HepG2 (cell line): Measurements from ENCODE around the gene STRIP1. TPM values are rescaled to one million over a fixed set of nuclear protein-coding genes. Genes with fewer than 3 reads are reported as not detected.

ENCODE experiments used
- ATF3 ChIP-seq: sonication (generic); formaldehyde crosslinking; IDR thresholded peaks from 2 replicates; pipeline ENCODE4 v1.4.0; 2020; ENCODE audit warnings: missing genetic modification reagents
- E2F2 ChIP-seq: sonication (generic); formaldehyde crosslinking; IDR thresholded peaks from 2 replicates; pipeline ENCODE4 v1.4.0; 2020; ENCODE audit warnings: missing genetic modification reagents, borderline replicate concordance
- FLYWCH1 ChIP-seq: sonication (generic); formaldehyde crosslinking; IDR thresholded peaks from 2 replicates; pipeline ENCODE4 v1.8.1; 2023; ENCODE audit warnings: mild to moderate bottlenecking, missing genetic modification reagents
- HMG20B ChIP-seq: conservative IDR thresholded peaks from 2 replicates; pipeline ENCODE4 v1.6.1; 2016; ENCODE audit warnings: missing genetic modification reagents, missing compliant biosample characterization
- HOXA3 ChIP-seq: sonication (generic); formaldehyde crosslinking; IDR thresholded peaks from 2 replicates; pipeline ENCODE4 v1.5.0; 2020; ENCODE audit warnings: missing genetic modification reagents
- MAFF ChIP-seq: IDR thresholded peaks from 2 replicates; pipeline ENCODE4 v1.6.1; 2011; ENCODE audit warnings: low read depth, low read length, improper control_type of control experiment
- MBD4 ChIP-seq: IDR thresholded peaks from 2 replicates; pipeline ENCODE4 v1.6.1; 2012; ENCODE audit warnings: low read length, inconsistent platforms, borderline replicate concordance
- MIER3 ChIP-seq: IDR thresholded peaks from 2 replicates; pipeline ENCODE4 v1.6.1; 2016; ENCODE audit warnings: missing compliant biosample characterization, borderline replicate concordance
- NFIB ChIP-seq: sonication (generic); formaldehyde crosslinking; IDR thresholded peaks from 2 replicates; pipeline ENCODE4 v1.9.0; 2021; ENCODE audit warnings: missing genetic modification reagents, mild to moderate bottlenecking, borderline replicate concordance
- RBM22 ChIP-seq: fragments of 200-400 bp; formaldehyde crosslinking; optimal IDR thresholded peaks from 2 replicates; pipeline ENCODE3; 2017; ENCODE audit warnings: mild to moderate bottlenecking, low read length, moderate library complexity
- RFXAP ChIP-seq: sonication (generic); formaldehyde crosslinking; IDR thresholded peaks from 2 replicates; pipeline ENCODE4 v1.4.0; 2020; ENCODE audit warnings: missing genetic modification reagents, borderline replicate concordance
- SIN3A ChIP-seq: IDR thresholded peaks from 2 replicates; pipeline ENCODE4 v1.6.1; 2011; ENCODE audit warnings: low read depth, mild to moderate bottlenecking, control low read depth, low read length, borderline replicate concordance
- TBX3 ChIP-seq: fragments of 450-650 bp; IDR thresholded peaks from 2 replicates; pipeline ENCODE4 v1.6.1; 2017; ENCODE audit warnings: antibody characterized with exemption, mild to moderate bottlenecking, inconsistent platforms, borderline replicate concordance
- ZBTB38 ChIP-seq: sonication (generic); formaldehyde crosslinking; IDR thresholded peaks from 2 replicates; pipeline ENCODE4 v1.5.1; 2020; ENCODE audit warnings: mild to moderate bottlenecking, missing genetic modification reagents
- ZNF101 ChIP-seq: sonication (generic); formaldehyde crosslinking; IDR thresholded peaks from 2 replicates; pipeline ENCODE4 v1.4.0; 2020; ENCODE audit warnings: mild to moderate bottlenecking, low read depth, missing genetic modification reagents, borderline replicate concordance
- ZNF124 ChIP-seq: sonication (generic); formaldehyde crosslinking; IDR thresholded peaks from 2 replicates; pipeline ENCODE4 v1.4.0; 2020; ENCODE audit warnings: missing genetic modification reagents
- ZNF598 ChIP-seq: sonication (generic); formaldehyde crosslinking; IDR thresholded peaks from 2 replicates; pipeline ENCODE4 v1.5.1; 2020; ENCODE audit warnings: mild to moderate bottlenecking, missing genetic modification reagents, borderline replicate concordance
- ZNF605 ChIP-seq: sonication (generic); formaldehyde crosslinking; IDR thresholded peaks from 2 replicates; pipeline ENCODE4 v1.8.0; 2022; ENCODE audit warnings: mild to moderate bottlenecking, missing genetic modification reagents
- ZNF652 ChIP-seq: IDR thresholded peaks from 2 replicates; pipeline ENCODE4 v1.6.1; 2016; ENCODE audit warnings: low read depth, borderline replicate concordance
- ZNF879 ChIP-seq: sonication (generic); formaldehyde crosslinking; IDR thresholded peaks from 2 replicates; pipeline ENCODE4 v1.8.1; 2023; ENCODE audit warnings: missing genetic modification reagents
- polyA plus RNA-seq, 8 experiments: library from polyadenylated mRNA; depleted of rRNA in 3 of 8; stranded (reverse) in 7 of 8; unstranded in 1 of 8; fragments of >200 nt; fragmentation: Illumina TruSeq in 4 of 8; extraction: Trizol in 4 of 8; gene quantifications; 2 replicates each; pipeline versions ENCODE4 v1.2.1 to v1.2.3, GENCODE V29; 2011 to 2016; ENCODE audit warnings: low read depth in 4 of 8, missing spikeins in 1 of 8, mixed read lengths in 1 of 8; ENCODE audit not compliant: insufficient read depth in 1 of 8
- total RNA-seq, 5 experiments: library from RNA; depleted of rRNA; stranded (reverse); fragments of >200 nt; fragmentation: Illumina TruSeq; extraction: Trizol; gene quantifications; 2 replicates each; pipeline ENCODE4 v1.2.3, GENCODE V29; 2016; ENCODE audit warnings: low read depth in 1 of 5
- TF ChIP-seq, protein P1 (sequence below): sonication (generic); formaldehyde crosslinking; IDR thresholded peaks from 2 replicates; pipeline ENCODE4 v1.8.1; 2023; ENCODE audit warnings: missing genetic modification reagents, mild to moderate bottlenecking, borderline replicate concordance
- TF ChIP-seq, protein P2 (sequence below): sonication (generic); formaldehyde crosslinking; IDR thresholded peaks from 2 replicates; pipeline ENCODE4 v1.5.0; 2020; ENCODE audit warnings: mild to moderate bottlenecking, missing genetic modification reagents, moderate library complexity
- TF ChIP-seq, protein P3 (sequence below): sonication (generic); formaldehyde crosslinking; IDR thresholded peaks from 2 replicates; pipeline ENCODE4 v1.4.0; 2020; ENCODE audit warnings: missing genetic modification reagents
- TF ChIP-seq, protein P4 (sequence below): sonication (generic); formaldehyde crosslinking; conservative IDR thresholded peaks from 2 replicates; pipeline ENCODE4 v1.4.0; 2020; ENCODE audit warnings: missing genetic modification reagents

STRIP1 gene
- total and polyA plus RNA-seq, 2 of the 13 experiments (the other 11 are each of a cell fraction or from before 2014, with no cell fraction given), result 20.9 to 27.9 TPM

- TF ChIP-seq MIER3 (CRISPR knock-in tag), result no peak
- TF ChIP-seq, protein P1, sequence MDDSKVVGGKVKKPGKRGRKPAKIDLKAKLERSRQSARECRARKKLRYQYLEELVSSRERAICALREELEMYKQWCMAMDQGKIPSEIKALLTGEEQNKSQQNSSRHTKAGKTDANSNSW, result peak; percentile 41; the same call in 1 of the 2 replicates
- TF ChIP-seq, protein P2, sequence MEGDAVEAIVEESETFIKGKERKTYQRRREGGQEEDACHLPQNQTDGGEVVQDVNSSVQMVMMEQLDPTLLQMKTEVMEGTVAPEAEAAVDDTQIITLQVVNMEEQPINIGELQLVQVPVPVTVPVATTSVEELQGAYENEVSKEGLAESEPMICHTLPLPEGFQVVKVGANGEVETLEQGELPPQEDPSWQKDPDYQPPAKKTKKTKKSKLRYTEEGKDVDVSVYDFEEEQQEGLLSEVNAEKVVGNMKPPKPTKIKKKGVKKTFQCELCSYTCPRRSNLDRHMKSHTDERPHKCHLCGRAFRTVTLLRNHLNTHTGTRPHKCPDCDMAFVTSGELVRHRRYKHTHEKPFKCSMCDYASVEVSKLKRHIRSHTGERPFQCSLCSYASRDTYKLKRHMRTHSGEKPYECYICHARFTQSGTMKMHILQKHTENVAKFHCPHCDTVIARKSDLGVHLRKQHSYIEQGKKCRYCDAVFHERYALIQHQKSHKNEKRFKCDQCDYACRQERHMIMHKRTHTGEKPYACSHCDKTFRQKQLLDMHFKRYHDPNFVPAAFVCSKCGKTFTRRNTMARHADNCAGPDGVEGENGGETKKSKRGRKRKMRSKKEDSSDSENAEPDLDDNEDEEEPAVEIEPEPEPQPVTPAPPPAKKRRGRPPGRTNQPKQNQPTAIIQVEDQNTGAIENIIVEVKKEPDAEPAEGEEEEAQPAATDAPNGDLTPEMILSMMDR (CRISPR knock-in tag), result no peak
- TF ChIP-seq RFXAP (CRISPR knock-in tag), result 0 out of 2 replicates have a peak, but pooled peaks have one; percentile 37
- no peak for TF ChIP-seq FLYWCH1 (CRISPR knock-in tag)
- 0 out of 2 replicates have a peak, but pooled peaks have one; percentile 16 for TF ChIP-seq ZBTB38
- TF ChIP-seq ZNF652, result no peak
- peak; percentile 94 for TF ChIP-seq SIN3A
- no peak for TF ChIP-seq HMG20B (CRISPR knock-in tag)
- peak; percentile 63; the same call in 1 of the 2 replicates for TF ChIP-seq ATF3
- no peak for TF ChIP-seq MAFF
- TF ChIP-seq ZNF598 (CRISPR knock-in tag), result no peak; the same call in 1 of the 2 replicates
- TF ChIP-seq, protein P3, sequence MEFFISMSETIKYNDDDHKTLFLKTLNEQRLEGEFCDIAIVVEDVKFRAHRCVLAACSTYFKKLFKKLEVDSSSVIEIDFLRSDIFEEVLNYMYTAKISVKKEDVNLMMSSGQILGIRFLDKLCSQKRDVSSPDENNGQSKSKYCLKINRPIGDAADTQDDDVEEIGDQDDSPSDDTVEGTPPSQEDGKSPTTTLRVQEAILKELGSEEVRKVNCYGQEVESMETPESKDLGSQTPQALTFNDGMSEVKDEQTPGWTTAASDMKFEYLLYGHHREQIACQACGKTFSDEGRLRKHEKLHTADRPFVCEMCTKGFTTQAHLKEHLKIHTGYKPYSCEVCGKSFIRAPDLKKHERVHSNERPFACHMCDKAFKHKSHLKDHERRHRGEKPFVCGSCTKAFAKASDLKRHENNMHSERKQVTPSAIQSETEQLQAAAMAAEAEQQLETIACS, result no peak
- no peak for TF ChIP-seq E2F2 (CRISPR knock-in tag)
- TF ChIP-seq MBD4, result no peak
- TF ChIP-seq ZNF124 (CRISPR knock-in tag), result no peak; the same call in 1 of the 2 replicates
- no peak; the same call in 1 of the 2 replicates for TF ChIP-seq ZNF605 (CRISPR knock-in tag)
- TF ChIP-seq RBM22, result peak; percentile 11
- TF ChIP-seq ZNF879, result no peak
- no peak for TF ChIP-seq TBX3
- TF ChIP-seq NFIB (CRISPR knock-in tag), result no peak
- no peak for TF ChIP-seq ZNF101 (CRISPR knock-in tag)
- TF ChIP-seq, protein P4, sequence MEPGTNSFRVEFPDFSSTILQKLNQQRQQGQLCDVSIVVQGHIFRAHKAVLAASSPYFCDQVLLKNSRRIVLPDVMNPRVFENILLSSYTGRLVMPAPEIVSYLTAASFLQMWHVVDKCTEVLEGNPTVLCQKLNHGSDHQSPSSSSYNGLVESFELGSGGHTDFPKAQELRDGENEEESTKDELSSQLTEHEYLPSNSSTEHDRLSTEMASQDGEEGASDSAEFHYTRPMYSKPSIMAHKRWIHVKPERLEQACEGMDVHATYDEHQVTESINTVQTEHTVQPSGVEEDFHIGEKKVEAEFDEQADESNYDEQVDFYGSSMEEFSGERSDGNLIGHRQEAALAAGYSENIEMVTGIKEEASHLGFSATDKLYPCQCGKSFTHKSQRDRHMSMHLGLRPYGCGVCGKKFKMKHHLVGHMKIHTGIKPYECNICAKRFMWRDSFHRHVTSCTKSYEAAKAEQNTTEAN (CRISPR knock-in tag), result no peak
- peak; percentile 98 for TF ChIP-seq HOXA3 (CRISPR knock-in tag)
Measured at GRCh38 chr1:110034451-110035235, at the start of gene STRIP1 (continued).
